IPS DF 6.9 (cell line): ENCODE data around the gene OLIG1.

Source experiments
- DNase-seq: peaks from one replicate; pipeline ENCODE4 v3.0.0-alpha.2; 2013; ENCODE audit warnings: low read depth, low spot score
- H3K27ac ChIP-seq: one replicate; pipeline ENCODE4 v1.5.1; 2013; ENCODE audit warnings: low read length, control low read depth
- H3K27me3 ChIP-seq: 2 replicates; pipeline ENCODE4 v1.6.1; 2013; ENCODE audit warnings: mild to moderate bottlenecking, low read length; ENCODE audit not compliant: control insufficient read depth, insufficient read depth
- H3K36me3 ChIP-seq: 2 replicates; pipeline ENCODE4 v1.6.1; 2013; ENCODE audit warnings: low read length; ENCODE audit not compliant: control insufficient read depth, insufficient read depth
- H3K4me1 ChIP-seq: 2 replicates; pipeline ENCODE4 v1.6.1; 2013; ENCODE audit warnings: low read length; ENCODE audit not compliant: control insufficient read depth, insufficient read depth
- H3K4me3 ChIP-seq: 2 replicates; pipeline ENCODE4 v1.5.1; 2013; ENCODE audit warnings: mild to moderate bottlenecking, low read length
- H3K9me3 ChIP-seq: 2 replicates; pipeline ENCODE4 v1.6.1; 2013; ENCODE audit warnings: low read length, inconsistent platforms; ENCODE audit not compliant: control insufficient read depth, insufficient read depth
- WGBS: extraction: QIAGEN DNeasy Blood & Tissue Kit; methylation state at CpG from one replicate; pipeline ENCODE4 v1.1.7; 2013; ENCODE audit warnings: mixed read lengths, missing lambda C conversion rate; ENCODE audit not compliant: insufficient read length, insufficient coverage; 5-methylcytosine and 5-hydroxymethylcytosine counted together

The OLIG1 gene

GRCh38 chr21:33099131-33099530, 29.2 kb downstream of the OLIG1 start:
- no peaks in the 10 kb centered on the region for H3K9me3 ChIP-seq
- H3K4me3 ChIP-seq = no peak overlapping the region
- no peak for DNase-seq
- H3K4me1 ChIP-seq = no peaks in the 10 kb centered on the region
- H3K36me3 ChIP-seq = no peaks in the 10 kb centered on the region
- H3K27me3 ChIP-seq = no peaks in the 10 kb centered on the region
- no peak overlapping the region for H3K27ac ChIP-seq
- no CpG with 5 or more reads among the region's 7 CpGs for WGBS

- Histone ChIP-seq H3K36me3 (no peaks in the 10 kb centered on the region), H3K27me3 (no peaks in the 10 kb centered on the region), H3K9me3 (no peaks in the 10 kb centered on the region), H3K4me1 (no peaks in the 10 kb centered on the region), H3K4me3 (no peak overlapping the region), H3K27ac (no peak overlapping the region)
- no CpG with 5 or more reads among the region's 30 CpGs for WGBS
- no peak for DNase-seq
Measured at GRCh38 chr21:33101300-33101911, 31.5 kb downstream of the OLIG1 start.

- DNase-seq = no peak
- Histone ChIP-seq H3K36me3 (no peaks in the 10 kb centered on the region), H3K4me1 (peaks cover 2% of the 10 kb centered on the region; the same call in 1 of the 2 replicates), H3K27ac (no peak overlapping the region), H3K27me3 (no peaks in the 10 kb centered on the region; the same call in 1 of the 2 replicates), H3K4me3 (no peak overlapping the region), H3K9me3 (no peaks in the 10 kb centered on the region)
- no CpG with 5 or more reads among the region's 2 CpGs for WGBS
Measured at GRCh38 chr21:33105088-33105487, 35.1 kb downstream of the OLIG1 start.

- no peaks in the 10 kb centered on the region for H3K9me3 ChIP-seq
- no peaks in the 10 kb centered on the region for H3K36me3 ChIP-seq
- no peak overlapping the region for H3K27ac ChIP-seq
- no peak for DNase-seq
- H3K27me3 ChIP-seq = no peaks in the 10 kb centered on the region; the same call in 1 of the 2 replicates
- no peak overlapping the region for H3K4me3 ChIP-seq
- peaks cover 5% of the 10 kb centered on the region; the same call in 1 of the 2 replicates for H3K4me1 ChIP-seq
- no CpG with 5 or more reads among the region's 4 CpGs for WGBS
Measured at GRCh38 chr21:33108228-33108627, 38.3 kb downstream of the OLIG1 start.

GRCh38 chr21:33109574-33110339, 39.8 kb downstream of the OLIG1 start:
- no CpG with 5 or more reads among the region's 45 CpGs for WGBS

GRCh38 chr21:33110340-33110715, 40.4 kb downstream of the OLIG1 start:
- H3K4me1 ChIP-seq = peaks cover 5% of the 10 kb centered on the region; the same call in 1 of the 2 replicates
- H3K9me3 ChIP-seq = no peaks in the 10 kb centered on the region
- no peak overlapping the region for H3K4me3 ChIP-seq
- H3K36me3 ChIP-seq = no peaks in the 10 kb centered on the region
- no peak overlapping the region for H3K27ac ChIP-seq
- WGBS = no CpG with 5 or more reads among the region's 9 CpGs
- no peaks in the 10 kb centered on the region; the same call in 1 of the 2 replicates for H3K27me3 ChIP-seq
- no peak for DNase-seq

More at GRCh38 chr21:33109574-33110339, 39.8 kb downstream of the OLIG1 start:
- no peaks in the 10 kb centered on the region for H3K9me3 ChIP-seq
- no peaks in the 10 kb centered on the region; the same call in 1 of the 2 replicates for H3K27me3 ChIP-seq
- no peak overlapping the region for H3K27ac ChIP-seq
- H3K36me3 ChIP-seq = no peaks in the 10 kb centered on the region
- H3K4me1 ChIP-seq = peaks cover 5% of the 10 kb centered on the region; the same call in 1 of the 2 replicates
- H3K4me3 ChIP-seq = peak overlapping the region; percentile 33; the same call in 1 of the 2 replicates
- no peak for DNase-seq

GRCh38 chr21:33111577-33111976, 41.6 kb downstream of the OLIG1 start:
- Histone ChIP-seq H3K9me3 (no peaks in the 10 kb centered on the region), H3K4me3 (no peak overlapping the region), H3K36me3 (no peaks in the 10 kb centered on the region), H3K27ac (no peak overlapping the region), H3K4me1 (peaks cover 5% of the 10 kb centered on the region), H3K27me3 (no peaks in the 10 kb centered on the region; the same call in 1 of the 2 replicates)
- no CpG with 5 or more reads among the region's 6 CpGs for WGBS
- no peak for DNase-seq

- Histone ChIP-seq H3K27ac (no peak overlapping the region), H3K4me3 (no peak overlapping the region), H3K36me3 (no peaks in the 10 kb centered on the region), H3K9me3 (no peaks in the 10 kb centered on the region), H3K27me3 (no peaks in the 10 kb centered on the region; the same call in 1 of the 2 replicates), H3K4me1 (peaks cover 7% of the 10 kb centered on the region)
- no peak for DNase-seq
- no CpG with 5 or more reads among the region's 5 CpGs for WGBS
Measured at GRCh38 chr21:33112151-33112550, 42.2 kb downstream of the OLIG1 start.

- no CpG with 5 or more reads among the region's 4 CpGs for WGBS
- peaks cover 7% of the 10 kb centered on the region for H3K4me1 ChIP-seq
- H3K27me3 ChIP-seq = no peaks in the 10 kb centered on the region; the same call in 1 of the 2 replicates
- no peak overlapping the region for H3K27ac ChIP-seq
- H3K36me3 ChIP-seq = no peaks in the 10 kb centered on the region
- no peaks in the 10 kb centered on the region for H3K9me3 ChIP-seq
- no peak overlapping the region for H3K4me3 ChIP-seq
- DNase-seq = no peak
Measured at GRCh38 chr21:33112681-33113080, 42.7 kb downstream of the OLIG1 start.

GRCh38 chr21:33113131-33113530, 43.2 kb downstream of the OLIG1 start:
- H3K4me3 ChIP-seq = no peak overlapping the region
- no peaks in the 10 kb centered on the region for H3K36me3 ChIP-seq
- no peak for DNase-seq
- H3K9me3 ChIP-seq = no peaks in the 10 kb centered on the region
- WGBS = no CpG with 5 or more reads among the region's 13 CpGs
- H3K27ac ChIP-seq = no peak overlapping the region
- H3K4me1 ChIP-seq = peaks cover 7% of the 10 kb centered on the region
- no peaks in the 10 kb centered on the region; the same call in 1 of the 2 replicates for H3K27me3 ChIP-seq
